Measurements from ENCODE around the gene DNAJC13.
A peak's percentile ranks its signal among the peaks of the same experiment; 100 is the strongest.

DNAJC13 gene

DNA sequence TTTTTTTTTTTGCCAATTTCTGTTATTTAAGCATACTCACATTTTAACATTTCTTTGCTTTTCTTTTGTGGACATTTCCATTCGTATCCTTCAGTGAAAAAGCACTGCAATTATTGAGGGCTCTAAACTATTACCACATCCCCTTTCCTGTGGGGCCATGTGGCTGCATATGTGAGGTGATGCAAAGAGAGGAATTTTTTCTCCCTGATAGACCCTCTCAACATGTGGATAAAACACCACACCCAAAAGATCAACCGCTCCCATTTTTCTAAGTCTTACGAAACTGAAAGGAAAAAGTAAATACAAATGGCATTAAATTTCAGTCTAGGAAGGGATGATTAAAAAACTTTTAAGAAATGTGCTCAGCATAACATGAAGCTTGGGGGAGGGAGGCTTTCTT, 68.8 kb downstream of the DNAJC13 start:
- DNase-seq, result no peak
- peaks cover 79% of the 10 kb centered on the region for H3K36me3 Mint-ChIP-seq (ENCODE audit: low read depth)
- no peaks in the 10 kb centered on the region for H3K27me3 Mint-ChIP-seq
- H3K9me3 Mint-ChIP-seq, result no peaks in the 10 kb centered on the region
- peaks cover 3% of the 10 kb centered on the region for H3K4me1 Mint-ChIP-seq (ENCODE audit: low read depth)
- H3K27ac Mint-ChIP-seq, result no peak overlapping the region
- no peak overlapping the region for H3K4me3 Mint-ChIP-seq

DNA sequence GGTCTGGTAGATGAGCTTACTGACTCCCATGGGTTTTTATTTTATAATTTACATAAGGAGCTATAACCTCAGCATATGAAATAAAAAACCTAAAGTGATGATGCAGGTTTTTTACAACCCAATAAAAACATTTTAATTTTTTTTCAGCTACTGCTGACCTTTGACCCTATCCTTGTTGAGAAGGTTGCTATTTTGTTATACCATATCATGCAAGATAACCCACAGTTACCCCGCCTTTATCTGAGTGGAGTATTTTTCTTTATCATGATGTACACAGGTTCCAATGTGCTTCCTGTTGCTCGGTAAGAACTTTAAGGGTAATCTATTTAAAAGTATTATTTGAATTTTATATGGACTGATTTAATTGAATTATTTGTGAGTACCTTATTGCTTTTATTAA, 70.8 kb downstream of the DNAJC13 start:
- Mint-ChIP-seq H3K4me3 (no peak overlapping the region), H3K36me3 (ENCODE audit: low read depth) (peaks cover 79% of the 10 kb centered on the region), H3K27ac (no peak overlapping the region), H3K27me3 (no peaks in the 10 kb centered on the region), H3K9me3 (no peaks in the 10 kb centered on the region), H3K4me1 (ENCODE audit: low read depth) (peaks cover 3% of the 10 kb centered on the region)
- no peak for DNase-seq

DNA sequence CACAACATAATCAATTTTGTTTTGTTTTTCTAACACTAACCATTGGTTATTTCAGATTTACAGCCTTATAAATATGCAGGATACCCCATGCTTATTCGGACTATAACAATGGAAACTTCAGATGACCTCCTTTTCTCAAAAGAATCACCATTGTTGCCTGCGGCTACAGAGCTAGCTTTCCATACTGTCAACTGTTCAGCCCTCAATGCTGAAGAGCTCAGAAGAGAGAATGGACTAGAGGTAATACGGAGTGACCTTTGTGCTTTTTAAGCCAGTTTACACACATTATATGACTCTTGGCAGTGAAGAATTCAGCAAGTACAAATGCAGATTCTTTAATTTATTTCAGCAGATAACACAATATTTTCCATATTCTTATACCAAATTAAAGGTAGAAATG, 81.8 kb downstream of the DNAJC13 start:
- peaks cover 84% of the 10 kb centered on the region for H3K36me3 Mint-ChIP-seq (ENCODE audit: low read depth)
- H3K9me3 Mint-ChIP-seq, result no peaks in the 10 kb centered on the region

DNA sequence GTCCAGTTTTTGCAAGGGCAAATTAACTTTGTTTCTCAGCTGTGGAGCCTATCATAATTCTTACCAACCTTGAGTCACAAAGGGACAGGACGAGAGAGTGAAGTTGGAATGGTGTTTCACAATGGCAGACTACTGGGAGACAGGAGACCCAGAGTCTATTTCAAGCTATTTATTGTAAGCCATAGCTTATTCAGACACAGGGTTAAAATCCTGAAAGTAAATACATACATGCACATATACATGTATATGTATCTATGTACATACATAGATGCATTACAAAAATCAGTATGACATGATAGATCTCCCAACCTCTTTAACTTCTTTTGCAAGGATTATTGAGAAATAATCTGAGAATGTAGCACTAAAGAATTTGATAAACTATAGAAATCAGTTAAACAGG, 86.3 kb downstream of the DNAJC13 start:
- no peak overlapping the region for H3K4me3 Mint-ChIP-seq
- no peak overlapping the region for H3K27ac Mint-ChIP-seq
- no peaks in the 10 kb centered on the region for H3K4me1 Mint-ChIP-seq (ENCODE audit: low read depth)
- peaks cover 83% of the 10 kb centered on the region for H3K36me3 Mint-ChIP-seq (ENCODE audit: low read depth)
- no peak for DNase-seq
- no peaks in the 10 kb centered on the region for H3K9me3 Mint-ChIP-seq
- H3K27me3 Mint-ChIP-seq, result no peaks in the 10 kb centered on the region

More for the DNA sequence above, 81.8 kb downstream of the DNAJC13 start:
- Mint-ChIP-seq H3K4me3 (no peak overlapping the region), H3K4me1 (ENCODE audit: low read depth) (no peaks in the 10 kb centered on the region), H3K27me3 (no peaks in the 10 kb centered on the region), H3K27ac (no peak overlapping the region)
- no peak for DNase-seq

DNA sequence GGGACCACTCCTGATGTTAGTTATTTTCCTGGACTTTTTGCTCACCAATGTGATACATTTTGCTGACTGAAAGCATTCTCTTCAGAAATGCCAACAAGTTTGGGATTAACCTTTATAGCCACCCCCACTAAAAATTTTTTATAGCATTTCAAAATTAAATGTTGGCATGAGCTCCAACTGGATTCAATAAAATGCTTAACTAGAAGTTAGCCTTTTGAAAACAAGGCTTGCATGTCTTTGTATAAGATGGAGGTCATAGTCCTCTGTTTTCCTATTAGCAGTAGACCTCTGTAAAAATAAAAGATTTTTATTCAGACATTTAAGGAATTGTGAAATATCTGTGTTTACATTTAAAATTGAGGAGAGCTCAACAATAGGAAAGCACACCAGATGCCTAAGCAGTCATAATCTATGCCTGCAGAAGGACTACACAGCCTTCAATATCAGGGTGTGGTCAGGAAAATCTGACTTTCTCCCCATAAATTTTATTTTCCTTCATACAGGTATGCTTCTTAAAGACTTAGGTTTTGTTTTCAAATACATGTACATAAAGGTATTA, 87.2 kb downstream of the DNAJC13 start:
- H3K9me3 Mint-ChIP-seq, result no peaks in the 10 kb centered on the region
- peaks cover 85% of the 10 kb centered on the region for H3K36me3 Mint-ChIP-seq (ENCODE audit: low read depth)
- H3K4me3 Mint-ChIP-seq, result no peak overlapping the region
- H3K27me3 Mint-ChIP-seq, result no peaks in the 10 kb centered on the region
- H3K27ac Mint-ChIP-seq, result no peak overlapping the region
- H3K4me1 Mint-ChIP-seq (ENCODE audit: low read depth), result no peaks in the 10 kb centered on the region
- no peak for DNase-seq

DNA sequence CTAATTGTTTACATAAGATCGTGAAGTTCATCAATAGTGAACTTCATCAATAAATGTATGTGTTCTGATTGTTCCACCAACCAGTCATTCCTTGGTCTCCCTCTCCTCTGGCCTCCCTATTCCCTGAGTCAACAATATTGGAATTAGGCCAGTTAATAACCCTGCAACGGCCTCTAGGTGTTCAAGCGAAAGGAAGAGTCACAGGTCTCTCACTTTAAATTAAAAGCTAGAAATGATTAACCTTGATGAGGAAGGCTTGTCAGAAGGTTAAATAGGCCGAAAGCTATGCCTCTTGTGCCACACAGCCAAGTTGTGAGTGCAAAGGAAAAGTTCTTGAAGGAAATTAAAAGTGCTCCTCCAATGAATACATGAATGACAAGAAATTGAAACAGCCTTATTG, 90.4 kb downstream of the DNAJC13 start:
- H3K4me1 Mint-ChIP-seq (ENCODE audit: low read depth), result no peaks in the 10 kb centered on the region
- no peak for DNase-seq
- H3K27ac Mint-ChIP-seq, result no peak overlapping the region
- H3K9me3 Mint-ChIP-seq, result no peaks in the 10 kb centered on the region
- H3K27me3 Mint-ChIP-seq, result no peaks in the 10 kb centered on the region
- H3K4me3 Mint-ChIP-seq, result no peak overlapping the region
- H3K36me3 Mint-ChIP-seq (ENCODE audit: low read depth), result peaks cover 82% of the 10 kb centered on the region

DNA sequence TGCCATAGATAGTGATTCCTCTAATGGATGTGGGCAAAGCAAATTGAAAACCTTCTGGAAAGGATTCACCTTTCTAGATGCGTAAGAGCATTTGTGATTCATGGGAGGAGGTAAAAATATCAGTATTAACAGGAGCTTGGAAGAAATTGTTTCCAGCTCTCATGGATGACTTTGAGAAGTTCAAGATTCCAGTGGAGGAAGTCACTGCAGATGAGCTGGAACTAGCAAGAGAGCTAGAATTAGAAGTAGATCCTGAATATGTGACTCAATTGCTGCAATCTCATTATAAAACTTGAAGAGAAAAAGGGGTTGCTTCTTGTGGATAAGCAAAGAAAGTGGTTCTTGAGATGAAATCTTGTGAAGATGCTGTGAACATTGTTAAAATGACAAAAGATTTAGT, 91.8 kb downstream of the DNAJC13 start:
- H3K27me3 Mint-ChIP-seq, result no peaks in the 10 kb centered on the region
- peaks cover 85% of the 10 kb centered on the region for H3K36me3 Mint-ChIP-seq (ENCODE audit: low read depth)
- no peaks in the 10 kb centered on the region for H3K9me3 Mint-ChIP-seq
- no peak for DNase-seq
- H3K27ac Mint-ChIP-seq, result no peak overlapping the region
- no peaks in the 10 kb centered on the region for H3K4me1 Mint-ChIP-seq (ENCODE audit: low read depth)
- no peak overlapping the region for H3K4me3 Mint-ChIP-seq

DNA sequence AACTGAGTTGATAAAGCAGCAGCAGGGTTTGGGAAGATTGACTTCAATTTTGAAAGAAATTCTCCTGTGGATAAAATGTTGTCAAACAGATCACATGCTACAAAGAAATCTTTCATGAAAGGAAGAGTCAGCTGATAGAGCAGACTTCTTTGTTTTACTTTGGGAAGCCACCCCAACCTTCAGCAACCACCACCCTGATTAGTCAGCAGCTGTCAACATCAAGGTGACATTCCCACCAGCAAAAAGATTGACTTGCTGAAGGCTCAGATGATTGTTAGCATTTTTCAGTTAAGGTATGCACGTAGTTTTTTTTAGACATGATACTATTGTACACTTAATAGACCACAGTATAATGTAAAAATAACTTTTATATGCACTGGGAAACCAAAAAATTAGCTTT, 92.2 kb downstream of the DNAJC13 start:
- no peaks in the 10 kb centered on the region for H3K9me3 Mint-ChIP-seq
- no peak for DNase-seq
- H3K36me3 Mint-ChIP-seq (ENCODE audit: low read depth), result peaks cover 85% of the 10 kb centered on the region
- no peak overlapping the region for H3K27ac Mint-ChIP-seq
- no peak overlapping the region for H3K4me3 Mint-ChIP-seq
- no peaks in the 10 kb centered on the region for H3K27me3 Mint-ChIP-seq
- no peaks in the 10 kb centered on the region for H3K4me1 Mint-ChIP-seq (ENCODE audit: low read depth)

DNA sequence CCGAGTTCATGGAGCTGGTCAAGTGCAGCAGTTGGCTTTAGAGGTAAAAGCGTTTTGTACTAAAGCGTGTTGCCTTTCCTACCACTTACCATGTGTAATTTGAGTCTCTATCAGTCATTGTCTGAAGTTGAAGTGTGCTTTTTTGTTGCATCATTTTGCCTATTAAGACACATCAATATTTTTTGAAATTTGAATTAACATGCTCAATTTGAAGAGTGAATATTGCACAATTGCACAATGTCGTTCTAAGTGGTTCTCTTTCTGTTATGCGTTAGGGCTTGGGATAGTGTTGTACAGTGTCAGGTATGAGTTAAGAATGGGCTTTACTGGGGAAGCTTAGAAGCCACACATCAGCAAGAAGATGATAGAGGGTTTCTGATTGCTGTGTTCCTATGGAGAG, 95.8 kb downstream of the DNAJC13 start:
- Mint-ChIP-seq H3K36me3 (ENCODE audit: low read depth) (peaks cover 93% of the 10 kb centered on the region), H3K27me3 (no peaks in the 10 kb centered on the region), H3K4me3 (no peak overlapping the region), H3K27ac (no peak overlapping the region), H3K9me3 (no peaks in the 10 kb centered on the region), H3K4me1 (ENCODE audit: low read depth) (no peaks in the 10 kb centered on the region)
- no peak for DNase-seq

DNA sequence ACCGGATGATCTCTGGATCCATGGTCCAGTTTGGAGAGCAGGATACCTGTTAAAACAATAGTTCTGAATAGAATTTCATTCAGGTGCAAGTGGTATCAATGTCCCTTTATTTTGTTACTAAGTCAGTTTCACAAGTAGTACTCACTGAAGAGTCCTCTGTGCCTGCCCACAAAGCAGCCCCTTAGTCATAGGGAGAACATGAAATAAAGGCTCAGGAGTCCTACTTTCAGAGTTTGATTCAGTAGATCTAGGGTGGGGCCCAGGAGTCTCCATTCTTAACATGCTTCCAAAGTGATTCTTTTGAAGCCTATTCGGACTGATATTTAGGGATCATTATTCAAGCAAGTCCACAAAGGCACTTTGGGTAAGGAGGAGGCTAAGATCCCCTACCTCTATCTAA, 100.0 kb downstream of the DNAJC13 start:
- DNase-seq, result no peak
- Mint-ChIP-seq H3K4me1 (ENCODE audit: low read depth) (peaks cover 16% of the 10 kb centered on the region), H3K27ac (no peak overlapping the region), H3K9me3 (no peaks in the 10 kb centered on the region), H3K27me3 (no peaks in the 10 kb centered on the region), H3K36me3 (ENCODE audit: low read depth) (peaks cover 92% of the 10 kb centered on the region), H3K4me3 (no peak overlapping the region)

DNA sequence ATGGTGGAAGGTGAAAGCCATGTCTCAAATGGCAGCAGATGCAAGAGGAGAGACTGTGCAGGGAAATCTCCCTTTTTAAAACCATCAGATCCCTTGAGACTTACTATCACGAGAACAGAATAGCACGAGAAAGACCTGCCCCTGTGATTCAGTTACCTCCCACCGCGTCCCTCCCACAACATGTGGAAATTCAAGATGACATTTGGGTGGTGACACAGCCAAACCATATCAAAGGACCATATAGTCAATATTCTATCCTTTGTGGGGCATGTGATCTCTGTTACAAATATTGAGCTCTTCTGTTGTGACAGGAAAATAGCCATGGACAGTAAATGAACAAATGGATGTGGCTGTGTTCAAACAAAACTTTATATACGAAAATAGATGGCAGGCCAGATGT, 102.6 kb downstream of the DNAJC13 start:
- H3K36me3 Mint-ChIP-seq (ENCODE audit: low read depth), result peaks cover 92% of the 10 kb centered on the region

DNA sequence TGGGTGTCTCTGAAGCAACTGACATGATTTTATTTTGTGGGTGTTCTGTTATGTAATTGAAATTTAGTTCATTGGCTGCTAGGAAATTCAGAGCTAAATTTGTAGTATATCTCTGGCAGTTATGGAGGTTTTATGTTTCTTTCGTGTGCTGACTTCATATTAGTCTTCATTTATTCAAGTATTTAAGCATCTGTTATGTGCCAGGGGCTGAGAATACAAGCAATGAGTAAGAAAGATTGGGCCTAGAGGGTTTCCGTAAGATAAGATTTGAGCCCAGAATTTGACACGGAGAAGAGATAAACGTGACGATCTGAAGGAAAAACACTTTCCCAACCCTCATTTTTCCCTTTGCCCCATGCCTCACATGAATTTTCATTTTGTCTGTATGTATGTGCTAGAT, 104.6 kb downstream of the DNAJC13 start:
- peaks cover 89% of the 10 kb centered on the region for H3K36me3 Mint-ChIP-seq (ENCODE audit: low read depth)
- no peaks in the 10 kb centered on the region for H3K9me3 Mint-ChIP-seq
- no peak overlapping the region for H3K27ac Mint-ChIP-seq
- no peak overlapping the region for H3K4me3 Mint-ChIP-seq
- H3K4me1 Mint-ChIP-seq (ENCODE audit: low read depth), result peaks cover 25% of the 10 kb centered on the region
- DNase-seq, result no peak
- no peaks in the 10 kb centered on the region for H3K27me3 Mint-ChIP-seq

More for the DNA sequence above, 102.6 kb downstream of the DNAJC13 start:
- Mint-ChIP-seq H3K4me1 (ENCODE audit: low read depth) (peaks cover 25% of the 10 kb centered on the region), H3K27me3 (no peaks in the 10 kb centered on the region), H3K9me3 (no peaks in the 10 kb centered on the region), H3K4me3 (no peak overlapping the region), H3K27ac (peak overlapping the region; percentile 55)
- DNase-seq, result no peak

DNA sequence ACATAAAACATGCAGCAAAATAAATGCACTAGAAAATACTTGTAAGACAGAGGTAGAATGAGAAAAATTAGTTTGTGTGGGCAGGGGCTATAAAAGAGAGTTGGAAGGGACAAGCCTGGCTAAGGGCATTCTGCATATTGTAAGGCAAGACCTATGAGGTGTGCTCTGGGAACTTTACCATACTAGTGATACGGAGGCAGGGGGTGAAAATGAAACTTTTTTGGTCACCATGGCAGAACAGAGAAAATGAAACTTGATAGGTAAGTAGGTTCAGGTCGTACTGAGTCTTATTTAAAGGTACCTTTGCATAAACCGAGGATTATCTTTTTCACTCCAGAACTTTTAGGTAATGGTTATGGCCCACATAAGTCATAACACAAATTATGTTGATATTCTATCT, 105.1 kb downstream of the DNAJC13 start:
- H3K27ac Mint-ChIP-seq, result peak overlapping the region; percentile 2
- H3K4me1 Mint-ChIP-seq (ENCODE audit: low read depth), result peaks cover 25% of the 10 kb centered on the region
- no peak overlapping the region for H3K4me3 Mint-ChIP-seq
- no peaks in the 10 kb centered on the region for H3K27me3 Mint-ChIP-seq
- no peaks in the 10 kb centered on the region for H3K9me3 Mint-ChIP-seq
- DNase-seq, result no peak
- H3K36me3 Mint-ChIP-seq (ENCODE audit: low read depth), result peaks cover 87% of the 10 kb centered on the region

DNA sequence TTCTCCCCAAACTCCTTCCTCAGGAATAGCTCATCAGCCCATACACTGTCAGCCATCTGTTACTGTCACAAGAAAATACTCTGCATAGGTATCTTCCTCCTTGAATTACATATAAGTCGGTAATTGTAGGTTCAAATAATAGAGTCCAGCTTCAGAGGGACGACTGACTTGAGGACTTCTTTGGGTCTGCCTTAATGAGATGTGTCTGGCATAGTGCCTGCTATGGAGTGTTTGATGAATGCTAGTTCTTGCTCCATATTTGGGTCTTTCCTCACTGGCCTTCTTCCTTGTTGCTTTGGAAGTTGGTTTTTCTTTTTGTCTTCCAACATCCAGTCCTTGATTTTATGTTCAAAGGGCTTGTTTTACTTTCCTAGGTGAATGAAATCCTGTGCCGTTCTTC, 113.3 kb downstream of the DNAJC13 start:
- H3K4me3 Mint-ChIP-seq, result no peak overlapping the region
- no peaks in the 10 kb centered on the region for H3K4me1 Mint-ChIP-seq (ENCODE audit: low read depth)
- no peak overlapping the region for H3K27ac Mint-ChIP-seq

DNA sequence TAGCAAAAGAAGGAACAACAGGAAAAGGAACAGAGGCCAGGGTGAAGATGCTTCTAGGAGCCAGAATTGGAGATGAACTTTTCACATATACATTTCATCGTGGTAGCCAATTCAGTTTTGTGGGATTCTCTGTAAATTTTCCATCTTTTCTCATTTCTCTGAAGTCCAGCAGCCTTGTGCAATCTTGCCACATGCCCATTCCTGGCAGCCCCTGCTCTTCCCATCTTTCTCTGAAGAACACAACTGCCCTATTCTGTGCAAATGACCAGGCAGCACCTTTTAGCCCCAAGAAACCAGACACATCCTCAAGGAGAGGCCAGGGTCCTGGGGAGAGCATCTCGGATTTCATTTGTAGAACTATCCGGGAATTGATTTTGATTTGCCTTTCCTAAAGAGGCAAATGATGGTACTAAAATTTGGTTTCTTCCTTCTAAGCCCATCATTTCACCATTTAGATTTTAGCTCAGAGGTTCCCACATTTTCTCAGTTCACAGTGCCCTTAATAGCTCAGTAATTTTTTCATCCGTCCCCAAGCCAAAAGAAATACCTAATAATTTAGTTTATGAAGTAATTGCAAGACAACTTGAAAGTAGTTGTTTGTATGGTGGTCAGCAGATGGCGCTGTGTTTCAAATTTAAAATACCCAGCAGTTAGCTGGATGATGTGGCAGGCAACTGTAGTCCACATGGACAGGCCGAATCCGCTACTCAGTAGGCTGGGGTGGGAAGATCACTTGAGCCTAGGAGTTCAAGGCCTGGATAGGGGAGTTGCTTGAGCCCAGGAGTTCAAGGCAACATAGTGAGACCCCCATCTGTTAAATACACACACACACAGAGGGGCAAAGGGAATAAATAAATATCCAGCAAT, 118.5 kb downstream of the DNAJC13 start:
- Mint-ChIP-seq H3K4me1 (ENCODE audit: low read depth) (peaks cover 12% of the 10 kb centered on the region), H3K27ac (peak overlapping the region; percentile 64), H3K4me3 (no peak overlapping the region), H3K9me3 (no peaks in the 10 kb centered on the region), H3K27me3 (no peaks in the 10 kb centered on the region), H3K36me3 (ENCODE audit: low read depth) (peaks cover 82% of the 10 kb centered on the region)
- peak; percentile 53 for DNase-seq

More for the DNA sequence above, 113.3 kb downstream of the DNAJC13 start:
- H3K9me3 Mint-ChIP-seq, result no peaks in the 10 kb centered on the region
- no peaks in the 10 kb centered on the region for H3K27me3 Mint-ChIP-seq
- no peak for DNase-seq
- peaks cover 86% of the 10 kb centered on the region for H3K36me3 Mint-ChIP-seq (ENCODE audit: low read depth)

Data from activated T-cell treated with anti-CD3 and anti-CD28 coated beads, Interleukin-2, amount 50 U/mL, for 24 hours (primary cell).